Subcutaneous adipose tissue (tissue), 4 donors: ENCODE data around the gene AMZ1. TPM values are rescaled to one million over a fixed set of nuclear protein-coding genes. Genes with fewer than 3 reads are reported as not detected.

Source experiments
- CTCF ChIP-seq: fragments of 450-650 bp; IDR thresholded peaks from one replicate; pipeline ENCODE4 v1.5.1; 2016; ENCODE audit warnings: low read depth, mild to moderate bottlenecking, control low read depth, antibody characterized with exemption, moderate library complexity
- total RNA-seq, 4 donors: library from RNA; depleted of rRNA; stranded (reverse); fragments of >200 nt; gene quantifications; one replicate each; pipeline ENCODE4 v1.1.0, GENCODE V29; 2016

AMZ1 gene
- total RNA-seq, 4 donors from 2014 or later: 0.19 to 0.68 (median 0.22) TPM; not detected in 1

- no peak for TF ChIP-seq CTCF
Observed at GRCh38 chr7:2646680-2647571, 41.1 kb upstream of the AMZ1 start.

- TF ChIP-seq CTCF: no peak
Observed at GRCh38 chr7:2647594-2648172, 40.3 kb upstream of the AMZ1 start.

- TF ChIP-seq CTCF: no peak
Observed at GRCh38 chr7:2649139-2649838, 38.7 kb upstream of the AMZ1 start.

- no peak for TF ChIP-seq CTCF
Observed at GRCh38 chr7:2649991-2650390, 38.0 kb upstream of the AMZ1 start.

- TF ChIP-seq CTCF: no peak
Observed at GRCh38 chr7:2650451-2650850, 37.6 kb upstream of the AMZ1 start.

- TF ChIP-seq CTCF: no peak
Observed at GRCh38 chr7:2651336-2651735, 36.7 kb upstream of the AMZ1 start.
